ENCODE data around the gene RUNDC1.

Gene RUNDC1

DNA sequence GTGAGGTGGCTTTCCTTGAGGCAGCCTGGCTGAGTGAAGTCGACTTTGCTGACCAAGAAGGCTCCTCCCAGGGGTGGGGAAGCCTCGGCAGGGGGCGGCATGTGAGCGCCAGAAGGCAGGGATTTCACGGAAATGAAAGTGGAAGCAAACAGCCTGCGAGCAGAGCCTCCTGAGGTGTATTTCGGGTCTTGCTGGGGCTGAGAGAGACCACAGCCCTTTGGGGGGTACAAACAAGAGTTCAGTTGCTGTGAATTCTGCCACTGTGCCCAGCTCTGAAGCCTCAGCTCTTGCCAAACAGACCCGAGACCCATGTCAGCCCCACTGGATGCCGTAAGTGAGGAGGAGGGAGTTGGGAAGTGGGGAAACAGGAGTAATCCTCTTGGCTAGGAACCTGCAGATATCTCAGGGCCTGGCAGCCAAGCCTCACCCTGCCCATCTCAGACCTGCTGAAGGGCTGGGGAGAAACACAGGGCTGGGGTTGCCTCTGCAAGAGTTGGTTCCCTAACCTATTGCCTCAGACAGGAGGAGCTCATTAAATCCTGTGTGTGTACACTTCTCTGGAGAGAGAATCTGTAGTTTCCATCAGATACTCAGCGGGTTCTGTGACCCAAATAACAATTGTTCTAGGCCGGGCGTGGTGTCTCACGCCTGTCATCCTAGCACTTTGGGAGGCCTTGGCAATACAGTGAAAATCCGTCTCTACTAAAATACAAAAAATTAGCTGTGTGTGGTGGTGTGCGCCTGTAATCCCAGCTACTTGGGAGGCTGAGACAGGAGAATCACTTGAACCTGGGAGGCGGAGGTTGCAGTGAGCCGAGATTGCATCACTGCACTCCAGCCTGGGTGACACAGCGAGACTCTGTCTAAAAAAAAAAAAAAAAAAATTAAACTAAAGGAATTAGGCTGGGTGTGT, 26.5 kb downstream of the RUNDC1 start, which contains the start of gene IFI35:
Gene IFI35 (plus strand): TSS at position 146 of the 913 bp plus-strand sequence. CDS start 164 bp downstream, at position 310.
- peak within 1 kb of the TSS; percentile 86 for H3K4me3 ChIP-seq (ENCODE audit: insufficient read depth, low read depth, low read length, poor library complexity, severe bottlenecking)

DNA sequence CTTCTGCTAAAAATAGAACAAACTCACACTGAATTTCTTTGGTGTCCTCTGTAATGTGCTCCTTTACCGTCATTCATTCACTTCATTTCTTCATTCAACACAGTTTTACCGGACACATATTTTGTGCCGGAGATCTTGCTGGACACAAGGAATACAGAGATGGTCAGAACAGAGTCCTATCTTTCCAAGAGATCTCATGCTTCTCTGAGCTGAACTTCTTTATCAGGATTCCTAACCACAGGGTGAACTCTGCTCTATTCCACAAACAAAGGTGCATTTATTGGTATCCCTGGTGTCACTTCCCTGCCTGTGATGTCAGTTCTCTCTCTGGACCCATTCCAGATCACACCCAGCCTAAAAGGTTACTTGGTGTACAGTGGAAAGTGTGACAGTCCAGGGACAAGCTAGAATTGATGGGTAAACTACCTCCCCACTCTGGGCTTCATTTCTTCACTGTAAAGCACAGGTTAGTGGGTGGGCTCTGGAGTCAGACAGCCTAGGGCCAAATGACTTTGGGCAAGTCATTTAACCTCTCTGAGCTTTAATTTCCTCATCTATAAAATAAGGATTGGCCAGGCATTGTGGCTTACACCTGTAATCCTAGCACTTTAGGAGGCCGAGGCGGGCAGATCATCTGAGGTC, 30.4 kb downstream of the RUNDC1 start:
- peaks cover 21% of the 10 kb centered on the region for H3K36me3 ChIP-seq (ENCODE audit: control insufficient read depth, insufficient read depth, low read length)
- no peak overlapping the region for H3K4me3 ChIP-seq (ENCODE audit: insufficient read depth, low read depth, low read length, poor library complexity, severe bottlenecking)
- H3K9me3 ChIP-seq (ENCODE audit: control insufficient read depth, low read length): no peaks in the 10 kb centered on the region
- H3K27ac ChIP-seq (ENCODE audit: insufficient read depth, low read length, poor library complexity, severe bottlenecking): no peak overlapping the region
- no peak for DNase-seq
- H3K4me1 ChIP-seq (ENCODE audit: control insufficient read depth, insufficient read depth, low read length, poor library complexity, severe bottlenecking): no peaks in the 10 kb centered on the region
- no peaks in the 10 kb centered on the region for H3K27me3 ChIP-seq (replicated peaks; ENCODE audit: control insufficient read depth, insufficient read depth, low read length, poor library complexity, severe bottlenecking)

More for the DNA sequence above, 26.5 kb downstream of the RUNDC1 start, which contains the start of gene IFI35:
- Histone ChIP-seq H3K9me3 (ENCODE audit: control insufficient read depth, low read length) (no peaks in the 10 kb centered on the region), H3K36me3 (ENCODE audit: control insufficient read depth, insufficient read depth, low read length) (peaks cover 17% of the 10 kb centered on the region), H3K27ac (ENCODE audit: insufficient read depth, low read length, poor library complexity, severe bottlenecking) (peak within 1 kb of the TSS; percentile 87), H3K4me1 (ENCODE audit: control insufficient read depth, insufficient read depth, low read length, poor library complexity, severe bottlenecking) (no peaks in the 10 kb centered on the region), H3K27me3 (replicated peaks; ENCODE audit: control insufficient read depth, insufficient read depth, low read length, poor library complexity, severe bottlenecking) (no peaks in the 10 kb centered on the region)
- DNase-seq: peak; percentile 61 to 73 (median 72)

GRCh38 chr17:43011728-43012472, 31.5 kb downstream of the RUNDC1 start:
- no peak overlapping the region for H3K4me3 ChIP-seq (ENCODE audit: insufficient read depth, low read depth, low read length, poor library complexity, severe bottlenecking)
- H3K27ac ChIP-seq (ENCODE audit: insufficient read depth, low read length, poor library complexity, severe bottlenecking): no peak overlapping the region
- H3K27me3 ChIP-seq (replicated peaks; ENCODE audit: control insufficient read depth, insufficient read depth, low read length, poor library complexity, severe bottlenecking): no peaks in the 10 kb centered on the region
- H3K36me3 ChIP-seq (ENCODE audit: control insufficient read depth, insufficient read depth, low read length): peaks cover 21% of the 10 kb centered on the region
- no peak for DNase-seq
- no peaks in the 10 kb centered on the region for H3K9me3 ChIP-seq (ENCODE audit: control insufficient read depth, low read length)
- H3K4me1 ChIP-seq (ENCODE audit: control insufficient read depth, insufficient read depth, low read length, poor library complexity, severe bottlenecking): no peaks in the 10 kb centered on the region

- no peak for DNase-seq
- Histone ChIP-seq H3K27ac (ENCODE audit: insufficient read depth, low read length, poor library complexity, severe bottlenecking) (no peak overlapping the region), H3K36me3 (ENCODE audit: control insufficient read depth, insufficient read depth, low read length) (peaks cover 21% of the 10 kb centered on the region)
Observed at GRCh38 chr17:43013296-43013695, 32.9 kb downstream of the RUNDC1 start.

GRCh38 chr17:43014020-43014648, 33.8 kb downstream of the RUNDC1 start:
- peaks cover 7% of the 10 kb centered on the region for H3K4me1 ChIP-seq (ENCODE audit: control insufficient read depth, insufficient read depth, low read length, poor library complexity, severe bottlenecking)
- H3K36me3 ChIP-seq (ENCODE audit: control insufficient read depth, insufficient read depth, low read length): peaks cover 21% of the 10 kb centered on the region

More at GRCh38 chr17:43013296-43013695, 32.9 kb downstream of the RUNDC1 start:
- H3K4me1 ChIP-seq (ENCODE audit: control insufficient read depth, insufficient read depth, low read length, poor library complexity, severe bottlenecking): no peaks in the 10 kb centered on the region
- H3K9me3 ChIP-seq (ENCODE audit: control insufficient read depth, low read length): no peaks in the 10 kb centered on the region
- no peaks in the 10 kb centered on the region for H3K27me3 ChIP-seq (replicated peaks; ENCODE audit: control insufficient read depth, insufficient read depth, low read length, poor library complexity, severe bottlenecking)
- no peak overlapping the region for H3K4me3 ChIP-seq (ENCODE audit: insufficient read depth, low read depth, low read length, poor library complexity, severe bottlenecking)

DNA sequence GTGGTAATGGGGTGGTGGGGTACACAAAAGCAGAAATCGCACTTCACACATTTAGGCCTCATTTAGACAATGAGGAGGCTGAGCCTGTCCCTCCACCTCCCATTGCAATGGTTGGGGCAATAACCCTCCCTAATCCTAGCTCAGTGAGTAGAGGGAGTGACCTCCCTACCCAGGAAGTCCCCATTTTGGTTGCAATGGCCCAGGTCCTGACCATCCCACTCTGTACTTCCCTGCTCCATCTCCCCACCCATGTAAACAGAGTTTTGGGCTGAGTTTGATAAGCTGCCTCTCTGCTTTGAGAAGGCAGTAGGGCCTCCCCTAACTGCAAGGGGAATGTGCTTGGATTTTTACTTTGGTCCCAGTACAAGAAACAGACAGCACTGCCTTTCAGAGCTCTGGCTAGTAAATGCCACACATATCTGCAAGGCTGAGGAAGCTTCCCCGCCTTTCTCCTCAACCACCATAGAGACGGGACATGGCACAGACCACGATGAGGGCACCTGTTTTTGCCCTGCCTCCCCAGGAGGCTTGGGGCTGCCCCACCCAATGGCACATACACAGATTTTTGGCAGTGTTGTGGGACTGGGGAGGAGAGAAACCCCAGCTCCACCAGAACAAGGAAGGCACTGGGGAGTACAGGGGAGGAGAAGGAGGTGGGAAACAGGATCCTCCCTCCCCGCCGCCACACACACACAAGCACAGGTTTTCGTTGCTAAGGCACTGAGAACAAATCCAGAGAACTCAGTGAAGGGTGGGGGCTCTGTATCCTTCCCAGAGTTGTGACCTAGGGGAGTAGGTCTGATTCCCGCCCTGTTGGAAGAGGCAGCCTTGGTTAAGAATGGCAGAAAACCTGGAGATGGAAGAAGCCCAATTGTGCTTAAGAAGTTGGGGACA, 34.5 kb downstream of the RUNDC1 start:
- Histone ChIP-seq H3K9me3 (ENCODE audit: control insufficient read depth, low read length) (no peaks in the 10 kb centered on the region), H3K4me1 (ENCODE audit: control insufficient read depth, insufficient read depth, low read length, poor library complexity, severe bottlenecking) (peaks cover 7% of the 10 kb centered on the region), H3K4me3 (ENCODE audit: insufficient read depth, low read depth, low read length, poor library complexity, severe bottlenecking) (no peak overlapping the region), H3K36me3 (ENCODE audit: control insufficient read depth, insufficient read depth, low read length) (peaks cover 21% of the 10 kb centered on the region), H3K27ac (ENCODE audit: insufficient read depth, low read length, poor library complexity, severe bottlenecking) (no peak overlapping the region), H3K27me3 (replicated peaks; ENCODE audit: control insufficient read depth, insufficient read depth, low read length, poor library complexity, severe bottlenecking) (no peaks in the 10 kb centered on the region)
- DNase-seq: no peak

More at GRCh38 chr17:43014020-43014648, 33.8 kb downstream of the RUNDC1 start:
- no peak overlapping the region for H3K27ac ChIP-seq (ENCODE audit: insufficient read depth, low read length, poor library complexity, severe bottlenecking)
- H3K4me3 ChIP-seq (ENCODE audit: insufficient read depth, low read depth, low read length, poor library complexity, severe bottlenecking): no peak overlapping the region
- DNase-seq: no peak
- no peaks in the 10 kb centered on the region for H3K9me3 ChIP-seq (ENCODE audit: control insufficient read depth, low read length)
- no peaks in the 10 kb centered on the region for H3K27me3 ChIP-seq (replicated peaks; ENCODE audit: control insufficient read depth, insufficient read depth, low read length, poor library complexity, severe bottlenecking)

DNA sequence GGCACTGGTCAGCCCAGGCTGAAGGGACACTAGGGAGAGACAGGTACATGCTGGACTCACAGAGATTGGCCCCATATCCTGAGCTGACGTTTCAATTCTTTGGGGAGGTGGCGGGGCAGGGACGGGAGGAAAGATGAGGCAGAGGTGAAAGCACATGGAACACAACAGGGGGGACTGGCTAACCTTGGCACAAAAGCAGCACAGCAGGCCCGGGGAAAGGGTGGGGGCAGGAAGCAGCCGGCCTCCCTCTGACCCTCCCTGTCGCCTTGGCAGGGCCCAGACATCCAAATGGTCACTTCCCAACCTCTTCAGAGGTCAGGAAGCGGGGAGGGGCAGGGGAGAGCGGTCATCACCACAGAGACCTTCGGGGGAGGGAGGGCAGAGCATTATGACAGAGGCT, 35.2 kb downstream of the RUNDC1 start:
- no peak for DNase-seq
- H3K9me3 ChIP-seq (ENCODE audit: control insufficient read depth, low read length): no peaks in the 10 kb centered on the region
- H3K27ac ChIP-seq (ENCODE audit: insufficient read depth, low read length, poor library complexity, severe bottlenecking): no peak overlapping the region
- H3K4me1 ChIP-seq (ENCODE audit: control insufficient read depth, insufficient read depth, low read length, poor library complexity, severe bottlenecking): peaks cover 7% of the 10 kb centered on the region
- H3K4me3 ChIP-seq (ENCODE audit: insufficient read depth, low read depth, low read length, poor library complexity, severe bottlenecking): no peak overlapping the region
- H3K36me3 ChIP-seq (ENCODE audit: control insufficient read depth, insufficient read depth, low read length): peaks cover 21% of the 10 kb centered on the region
- H3K27me3 ChIP-seq (replicated peaks; ENCODE audit: control insufficient read depth, insufficient read depth, low read length, poor library complexity, severe bottlenecking): no peaks in the 10 kb centered on the region

GRCh38 chr17:43016216-43016615, 35.9 kb downstream of the RUNDC1 start:
- Histone ChIP-seq H3K27me3 (replicated peaks; ENCODE audit: control insufficient read depth, insufficient read depth, low read length, poor library complexity, severe bottlenecking) (no peaks in the 10 kb centered on the region), H3K9me3 (ENCODE audit: control insufficient read depth, low read length) (no peaks in the 10 kb centered on the region), H3K36me3 (ENCODE audit: control insufficient read depth, insufficient read depth, low read length) (peaks cover 21% of the 10 kb centered on the region), H3K4me1 (ENCODE audit: control insufficient read depth, insufficient read depth, low read length, poor library complexity, severe bottlenecking) (peaks cover 7% of the 10 kb centered on the region), H3K4me3 (ENCODE audit: insufficient read depth, low read depth, low read length, poor library complexity, severe bottlenecking) (no peak overlapping the region), H3K27ac (ENCODE audit: insufficient read depth, low read length, poor library complexity, severe bottlenecking) (no peak overlapping the region)
- no peak for DNase-seq
